NAMALWA (cell line): ENCODE results near the gene PLXNA4.

Experiments used
- DNase-seq: peaks from one replicate; pipeline ENCODE4 v3.0.0-alpha.2; 2015; ENCODE audit warnings: low spot score

The PLXNA4 gene

GRCh38 chr7:132387596-132387995, 188.7 kb downstream of the PLXNA4 start:
- DNase-seq: no peak

- DNase-seq: no peak
Observed at GRCh38 chr7:132386201-132386681, 190.0 kb downstream of the PLXNA4 start.

GRCh38 chr7:132383962-132384361, 192.3 kb downstream of the PLXNA4 start:
- DNase-seq: no peak

GRCh38 chr7:132381742-132382472, 194.4 kb downstream of the PLXNA4 start:
- DNase-seq: no peak

- DNase-seq: no peak
Observed at GRCh38 chr7:132380059-132380458, 196.2 kb downstream of the PLXNA4 start.

GRCh38 chr7:132379292-132379691, 197.0 kb downstream of the PLXNA4 start:
- no peak for DNase-seq

GRCh38 chr7:132377703-132378584, 198.3 kb downstream of the PLXNA4 start:
- no peak for DNase-seq

GRCh38 chr7:132377015-132377414, 199.3 kb downstream of the PLXNA4 start:
- no peak for DNase-seq

GRCh38 chr7:132376361-132377013, 199.8 kb downstream of the PLXNA4 start:
- DNase-seq: no peak

- DNase-seq: no peak
Observed at GRCh38 chr7:132373879-132374278, 202.4 kb downstream of the PLXNA4 start.

- no peak for DNase-seq
Observed at GRCh38 chr7:132373041-132373440, 203.2 kb downstream of the PLXNA4 start.

GRCh38 chr7:132371948-132372347, 204.3 kb downstream of the PLXNA4 start:
- no peak for DNase-seq

- no peak for DNase-seq
Observed at GRCh38 chr7:132368246-132368900, 207.9 kb downstream of the PLXNA4 start.

GRCh38 chr7:132367795-132368194, 208.5 kb downstream of the PLXNA4 start:
- DNase-seq: no peak

GRCh38 chr7:132367004-132367403, 209.3 kb downstream of the PLXNA4 start:
- DNase-seq: no peak

GRCh38 chr7:132364226-132364625, 212.0 kb downstream of the PLXNA4 start:
- no peak for DNase-seq

- no peak for DNase-seq
Observed at GRCh38 chr7:132362059-132362458, 214.2 kb downstream of the PLXNA4 start.

GRCh38 chr7:132361146-132361545, 215.1 kb downstream of the PLXNA4 start:
- DNase-seq: no peak

- DNase-seq: no peak
Observed at GRCh38 chr7:132359743-132360142, 216.5 kb downstream of the PLXNA4 start.

GRCh38 chr7:132355048-132355447, 221.2 kb downstream of the PLXNA4 start:
- no peak for DNase-seq

- DNase-seq: no peak
Observed at GRCh38 chr7:132354527-132354926, 221.7 kb downstream of the PLXNA4 start.

GRCh38 chr7:132353936-132354335, 222.3 kb downstream of the PLXNA4 start:
- DNase-seq: no peak
